Progenitor cell of endocrine pancreas (in vitro differentiated cells): ENCODE results near the gene MIR17HG. TPM values are rescaled to one million over a fixed set of nuclear protein-coding genes. Genes with fewer than 3 reads are reported as not detected.
"Not testable (repeated sequence)": the region's sequence is repeated elsewhere in the genome, so short reads cannot be mapped to it uniquely, and the experiment has no call there.

ENCODE experiments used
- DNase-seq: peaks from one replicate; pipeline ENCODE4 v3.0.0; 2021; ENCODE audit warnings: low spot score; ENCODE audit not compliant: unreplicated experiment
- H3K27ac Mint-ChIP-seq: 2 replicates; pipeline ENCODE4 v1.8.0; 2021; ENCODE audit warnings: mild to moderate bottlenecking, moderate library complexity, mixed read lengths
- H3K27me3 Mint-ChIP-seq: 2 replicates; pipeline ENCODE4 v1.8.0; 2021; ENCODE audit warnings: mixed read lengths
- H3K36me3 Mint-ChIP-seq: 2 replicates; pipeline ENCODE4 v1.8.0; 2022; ENCODE audit warnings: mixed read lengths; ENCODE audit not compliant: insufficient read depth
- H3K4me1 Mint-ChIP-seq: 2 replicates; pipeline ENCODE4 v1.8.0; 2021; ENCODE audit warnings: low read depth, mixed read lengths
- H3K4me3 Mint-ChIP-seq: 2 replicates; pipeline ENCODE4 v1.8.0; 2021; ENCODE audit warnings: low read depth, mild to moderate bottlenecking, moderate library complexity, mixed read lengths
- H3K9me3 Mint-ChIP-seq: 2 replicates; pipeline ENCODE4 v1.8.0; 2021; ENCODE audit warnings: low read depth, mixed read lengths
- total RNA-seq: library from RNA; stranded (reverse); gene quantifications from 2 replicates; pipeline ENCODE4 v1.2.1, GENCODE V29; 2021
- TF ChIP-seq, protein P1 (sequence below): fragments of 200-600 bp; sonication (generic); IDR thresholded peaks from one replicate; pipeline ENCODE4 v1.5.0; 2021; ENCODE audit warnings: antibody characterized with exemption, mild to moderate bottlenecking; ENCODE audit not compliant: unreplicated experiment

MIR17HG gene
- total RNA-seq, 1 donor from 2014 or later: 14.0 TPM

DNA sequence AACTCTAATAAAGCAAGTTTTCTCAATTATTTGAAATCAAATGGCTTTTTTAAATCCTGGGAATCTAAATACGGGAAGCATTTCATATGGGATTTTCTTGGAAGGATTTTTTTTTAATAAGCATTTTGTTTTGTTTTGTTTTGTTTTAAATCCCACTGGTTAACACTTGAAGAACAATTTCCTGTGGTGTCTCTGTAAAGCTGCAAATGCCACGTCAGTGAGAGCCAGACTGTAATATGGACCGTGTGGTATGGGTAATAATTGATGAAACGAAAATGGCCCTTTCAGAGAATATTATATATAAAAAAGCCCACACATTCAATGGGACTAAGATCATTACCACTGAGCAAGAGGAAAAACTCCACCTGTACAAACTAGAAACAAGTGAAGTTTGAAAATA, 33.9 kb upstream of the MIR17HG start:
- no peaks in the 10 kb centered on the region for H3K36me3 Mint-ChIP-seq
- TF ChIP-seq, protein P1, sequence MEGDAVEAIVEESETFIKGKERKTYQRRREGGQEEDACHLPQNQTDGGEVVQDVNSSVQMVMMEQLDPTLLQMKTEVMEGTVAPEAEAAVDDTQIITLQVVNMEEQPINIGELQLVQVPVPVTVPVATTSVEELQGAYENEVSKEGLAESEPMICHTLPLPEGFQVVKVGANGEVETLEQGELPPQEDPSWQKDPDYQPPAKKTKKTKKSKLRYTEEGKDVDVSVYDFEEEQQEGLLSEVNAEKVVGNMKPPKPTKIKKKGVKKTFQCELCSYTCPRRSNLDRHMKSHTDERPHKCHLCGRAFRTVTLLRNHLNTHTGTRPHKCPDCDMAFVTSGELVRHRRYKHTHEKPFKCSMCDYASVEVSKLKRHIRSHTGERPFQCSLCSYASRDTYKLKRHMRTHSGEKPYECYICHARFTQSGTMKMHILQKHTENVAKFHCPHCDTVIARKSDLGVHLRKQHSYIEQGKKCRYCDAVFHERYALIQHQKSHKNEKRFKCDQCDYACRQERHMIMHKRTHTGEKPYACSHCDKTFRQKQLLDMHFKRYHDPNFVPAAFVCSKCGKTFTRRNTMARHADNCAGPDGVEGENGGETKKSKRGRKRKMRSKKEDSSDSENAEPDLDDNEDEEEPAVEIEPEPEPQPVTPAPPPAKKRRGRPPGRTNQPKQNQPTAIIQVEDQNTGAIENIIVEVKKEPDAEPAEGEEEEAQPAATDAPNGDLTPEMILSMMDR: no peak
- no peaks in the 10 kb centered on the region for H3K9me3 Mint-ChIP-seq
- no peak for DNase-seq
- no peak overlapping the region for H3K4me3 Mint-ChIP-seq
- no peak overlapping the region for H3K27ac Mint-ChIP-seq
- no peaks in the 10 kb centered on the region for H3K27me3 Mint-ChIP-seq
- H3K4me1 Mint-ChIP-seq: no peaks in the 10 kb centered on the region

DNA sequence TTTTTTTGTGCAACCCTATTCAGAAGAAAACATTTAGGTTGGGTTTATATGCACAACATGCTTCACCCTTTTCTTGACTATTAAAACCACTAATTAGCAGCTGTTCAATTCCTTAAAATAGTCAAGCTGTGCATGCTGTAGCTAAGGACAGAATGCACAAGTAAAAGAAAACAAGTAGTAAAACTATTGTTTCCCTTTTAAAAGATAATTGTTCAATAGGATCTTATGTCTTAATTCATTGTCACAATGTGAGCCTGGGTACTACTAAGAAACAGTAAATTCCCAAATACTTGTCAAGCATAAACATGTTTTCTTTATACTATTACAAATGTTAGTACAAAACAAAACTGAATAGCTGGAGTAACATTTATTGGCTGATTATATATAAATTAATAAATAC, 32.6 kb upstream of the MIR17HG start:
- Mint-ChIP-seq H3K36me3 (no peaks in the 10 kb centered on the region), H3K9me3 (no peaks in the 10 kb centered on the region), H3K27ac (no peak overlapping the region), H3K4me3 (no peak overlapping the region), H3K27me3 (no peaks in the 10 kb centered on the region), H3K4me1 (no peaks in the 10 kb centered on the region)
- TF ChIP-seq, protein P1: no peak
- no peak for DNase-seq

DNA sequence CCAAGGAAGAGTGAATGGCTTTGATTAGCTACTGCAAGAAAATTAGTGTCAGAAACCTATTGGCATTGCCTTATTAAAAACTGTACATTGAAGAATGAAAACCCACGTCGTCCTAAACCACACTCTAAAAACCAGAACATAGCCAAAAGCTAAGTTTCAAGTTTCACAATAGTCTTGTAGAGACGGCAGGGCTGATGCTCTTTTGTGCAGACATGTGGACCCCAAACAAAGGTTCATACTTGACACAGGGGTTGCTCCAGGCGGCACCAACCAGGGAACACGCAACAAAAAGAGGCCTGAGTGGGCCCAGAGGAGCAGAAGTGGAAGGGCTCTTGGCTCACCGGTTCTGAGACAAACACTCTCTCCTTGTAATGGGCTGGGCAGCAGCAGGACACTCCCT, 28.6 kb upstream of the MIR17HG start:
- DNase-seq: no peak
- no peaks in the 10 kb centered on the region for H3K9me3 Mint-ChIP-seq
- no peak overlapping the region for H3K4me3 Mint-ChIP-seq
- no peak overlapping the region for H3K27ac Mint-ChIP-seq
- TF ChIP-seq, protein P1: no peak
- H3K27me3 Mint-ChIP-seq: no peaks in the 10 kb centered on the region
- H3K4me1 Mint-ChIP-seq: no peaks in the 10 kb centered on the region
- H3K36me3 Mint-ChIP-seq: no peaks in the 10 kb centered on the region

DNA sequence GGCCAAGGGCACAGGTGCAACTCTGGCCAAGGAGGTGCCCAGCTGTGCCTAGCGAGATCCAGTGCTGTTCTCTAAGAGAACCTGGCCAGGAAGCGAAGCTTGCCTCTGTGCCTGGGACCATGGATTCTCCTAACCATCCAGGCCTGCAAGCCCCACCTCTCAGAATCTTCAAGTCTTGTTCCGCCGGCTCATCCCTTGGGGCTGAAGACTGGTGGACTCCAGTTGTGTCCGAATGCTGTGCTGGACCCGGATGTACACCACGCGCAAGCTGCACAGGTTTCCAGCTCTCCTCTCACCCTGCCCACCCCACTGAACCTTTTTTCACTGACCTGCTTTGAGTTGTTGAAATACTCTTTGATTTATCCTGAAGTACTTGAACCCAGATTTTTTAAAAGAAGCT, 27.5 kb upstream of the MIR17HG start:
- no peak for DNase-seq
- Mint-ChIP-seq H3K4me3 (no peak overlapping the region), H3K4me1 (no peaks in the 10 kb centered on the region), H3K36me3 (no peaks in the 10 kb centered on the region), H3K27ac (no peak overlapping the region), H3K27me3 (no peaks in the 10 kb centered on the region), H3K9me3 (no peaks in the 10 kb centered on the region)
- TF ChIP-seq, protein P1: no peak

DNA sequence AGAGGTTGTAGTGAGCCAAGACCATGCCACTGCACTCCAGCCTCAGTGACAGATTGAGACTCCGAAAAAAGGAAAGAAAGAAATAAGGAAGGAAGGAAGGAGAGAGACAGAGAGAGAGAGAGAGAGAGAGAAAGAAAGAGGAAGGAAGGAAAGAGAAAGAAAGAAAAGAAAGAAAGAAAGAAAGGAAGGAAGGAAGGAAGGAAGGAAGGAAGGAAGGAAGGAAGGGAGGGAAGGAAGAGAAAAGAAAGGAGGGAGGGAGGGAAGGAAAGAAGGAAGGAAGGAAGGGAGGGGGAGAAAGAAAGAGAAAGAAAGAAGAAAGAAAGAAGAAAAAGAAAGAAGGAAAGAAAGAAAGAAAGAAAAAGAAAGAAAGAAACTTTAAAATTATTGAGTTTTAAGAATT, 26.5 kb upstream of the MIR17HG start:
- H3K4me1 Mint-ChIP-seq, H3K9me3 Mint-ChIP-seq, H3K27me3 Mint-ChIP-seq, H3K27ac Mint-ChIP-seq, DNase-seq, H3K36me3 Mint-ChIP-seq, H3K4me3 Mint-ChIP-seq: not testable (repeated sequence)

DNA sequence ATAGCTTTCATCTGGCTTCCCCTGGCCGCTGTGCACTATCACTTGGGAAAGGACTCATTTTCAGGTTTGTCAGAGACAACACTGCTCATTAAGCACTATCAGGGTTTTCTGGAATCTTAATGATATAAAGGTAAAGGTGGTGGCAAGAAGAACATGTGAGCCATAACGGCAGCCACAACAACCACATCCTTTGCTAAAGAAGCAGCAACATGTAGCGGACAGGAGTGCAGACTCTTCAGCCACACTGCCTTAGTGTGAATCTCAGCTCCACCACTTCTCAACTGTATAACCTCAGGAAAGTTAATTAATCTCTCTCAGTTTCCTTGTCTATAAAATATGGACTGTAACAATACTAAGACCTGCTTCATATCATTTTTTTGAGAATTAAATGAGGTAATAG, 24.1 kb upstream of the MIR17HG start:
- H3K27me3 Mint-ChIP-seq: no peaks in the 10 kb centered on the region
- no peaks in the 10 kb centered on the region for H3K4me1 Mint-ChIP-seq
- no peak overlapping the region for H3K4me3 Mint-ChIP-seq
- DNase-seq: no peak
- no peaks in the 10 kb centered on the region for H3K36me3 Mint-ChIP-seq
- no peaks in the 10 kb centered on the region for H3K9me3 Mint-ChIP-seq
- TF ChIP-seq, protein P1: no peak
- no peak overlapping the region for H3K27ac Mint-ChIP-seq
